Measurements from ENCODE around the gene TMEM269.

TMEM269 gene

GRCh38 chr1:42848823-42849537, 64.2 kb downstream of the TMEM269 start:
- Histone ChIP-seq H3K4me1 (ENCODE audit: control insufficient read depth, insufficient read depth, low read length, unreplicated experiment) (peaks cover 25% of the 10 kb centered on the region), H3K27me3 (ENCODE audit: insufficient read depth, low read length) (no peaks in the 10 kb centered on the region), H3K27ac (ENCODE audit: low read depth, low read length) (no peak overlapping the region), H3K36me3 (ENCODE audit: insufficient read depth, low read length) (peaks cover 45% of the 10 kb centered on the region), H3K79me2 (ENCODE audit: control insufficient read depth, insufficient read depth, low read length, unreplicated experiment) (peaks cover 21% of the 10 kb centered on the region), H2AFZ (ENCODE audit: low read length, unreplicated experiment) (no peak overlapping the region), H3K4me3 (ENCODE audit: low read depth, low read length) (no peak overlapping the region)

- Histone ChIP-seq H3K79me2 (ENCODE audit: control insufficient read depth, insufficient read depth, low read length, unreplicated experiment) (peaks cover 21% of the 10 kb centered on the region), H3K36me3 (ENCODE audit: insufficient read depth, low read length) (peaks cover 46% of the 10 kb centered on the region), H3K27ac (ENCODE audit: low read depth, low read length) (no peak overlapping the region), H3K4me1 (ENCODE audit: control insufficient read depth, insufficient read depth, low read length, unreplicated experiment) (peaks cover 18% of the 10 kb centered on the region), H2AFZ (ENCODE audit: low read length, unreplicated experiment) (no peak overlapping the region), H3K4me3 (ENCODE audit: low read depth, low read length) (no peak overlapping the region), H3K27me3 (ENCODE audit: insufficient read depth, low read length) (no peaks in the 10 kb centered on the region)
These were observed 65.2 kb downstream of the TMEM269 start for GRCh38 chr1:42849944-42850343.

All from ACC112 (cell line).